ENCODE measurements around the gene SYCP3. TPM values are rescaled to one million over a fixed set of nuclear protein-coding genes. Genes with fewer than 3 reads are reported as not detected.

Gene SYCP3
- total and polyA plus RNA-seq, 9 donors: 0.07 to 0.31 TPM; not detected in 7

- Histone ChIP-seq H3K9me3 (no peaks in the 10 kb centered on the region), H3K27me3 (no peaks in the 10 kb centered on the region), H3K4me3 (no peak overlapping the region), H3K27ac (no peak overlapping the region), H3K4me1 (ENCODE audit: insufficient read depth) (peaks cover 2% of the 10 kb centered on the region), H3K36me3 (no peaks in the 10 kb centered on the region)
- no peak for DNase-seq
- WGBS, 3 donors: 79 to 85% (median 80%) methylated on average over 4 of the region's 4 CpGs
- intact Hi-C loops (cut with DNase I): no loop called here
- TF ChIP-seq EP300 (IDR thresholded peaks at IDR 0.05) (no peak), CTCF (IDR thresholded peaks at IDR 0.05) (no peak), POLR2A (IDR thresholded peaks at IDR 0.05) (no peak)
These were observed 29.0 kb downstream of the SYCP3 start for GRCh38 chr12:101710288-101710687.

- intact Hi-C loops (cut with DNase I): no loop called here
- Histone ChIP-seq H3K4me1 (ENCODE audit: insufficient read depth) (peaks cover 2% of the 10 kb centered on the region), H3K36me3 (no peaks in the 10 kb centered on the region), H3K27me3 (no peaks in the 10 kb centered on the region), H3K27ac (no peak overlapping the region), H3K9me3 (no peaks in the 10 kb centered on the region), H3K4me3 (no peak overlapping the region)
- TF ChIP-seq EP300 (IDR thresholded peaks at IDR 0.05): no peak
- no peak for TF ChIP-seq POLR2A (IDR thresholded peaks at IDR 0.05)
- TF ChIP-seq CTCF (IDR thresholded peaks at IDR 0.05): no peak
- DNase-seq: no peak
These were observed 32.0 kb downstream of the SYCP3 start for GRCh38 chr12:101707131-101707782.

- Histone ChIP-seq H3K9me3 (no peaks in the 10 kb centered on the region), H3K4me3 (no peak overlapping the region), H3K4me1 (ENCODE audit: insufficient read depth) (no peaks in the 10 kb centered on the region), H3K27me3 (no peaks in the 10 kb centered on the region), H3K36me3 (no peaks in the 10 kb centered on the region), H3K27ac (no peak overlapping the region)
- no peak for TF ChIP-seq CTCF (IDR thresholded peaks at IDR 0.05)
- no peak for TF ChIP-seq POLR2A (IDR thresholded peaks at IDR 0.05)
- TF ChIP-seq EP300 (IDR thresholded peaks at IDR 0.05): no peak
- DNase-seq: no peak
- 91 to 100% (median 94%) methylated on average over 1 of the region's 1 CpG for WGBS, 3 donors
- intact Hi-C loops (cut with DNase I): no loop called here
These were observed 32.9 kb downstream of the SYCP3 start for GRCh38 chr12:101706403-101706802.

GRCh38 chr12:101703487-101703886 lies 35.8 kb downstream of the SYCP3 start:
- Histone ChIP-seq H3K9me3 (no peaks in the 10 kb centered on the region), H3K27ac (no peak overlapping the region), H3K27me3 (no peaks in the 10 kb centered on the region), H3K4me3 (no peak overlapping the region), H3K4me1 (ENCODE audit: insufficient read depth) (peaks cover 3% of the 10 kb centered on the region), H3K36me3 (no peaks in the 10 kb centered on the region)
- 85 to 89% (median 89%) methylated on average over 3 of the region's 3 CpGs for WGBS, 3 donors
- intact Hi-C loops (cut with DNase I): no loop called here
- no peak for TF ChIP-seq EP300 (IDR thresholded peaks at IDR 0.05)
- TF ChIP-seq CTCF (IDR thresholded peaks at IDR 0.05): no peak
- no peak for TF ChIP-seq POLR2A (IDR thresholded peaks at IDR 0.05)
- DNase-seq: no peak
